Stimulated activated CD4-positive, alpha-beta T cell treated with anti-CD3 and anti-CD28 coated beads, Interleukin-15, amount 100 ng/mL, for 1 hour (primary cell): Measurements from ENCODE around the gene ANXA6.
"Not testable (repeated sequence)": the region's sequence is repeated elsewhere in the genome, so short reads cannot be mapped to it uniquely, and the experiment has no call there.

Experiments used
- DNase-seq, 2 donors: peaks; one replicate each; pipeline ENCODE4 v3.0.0-alpha.2; 2020; ENCODE audit warnings: low read depth in 1 of 2, low spot score in 1 of 2

Gene ANXA6

DNA sequence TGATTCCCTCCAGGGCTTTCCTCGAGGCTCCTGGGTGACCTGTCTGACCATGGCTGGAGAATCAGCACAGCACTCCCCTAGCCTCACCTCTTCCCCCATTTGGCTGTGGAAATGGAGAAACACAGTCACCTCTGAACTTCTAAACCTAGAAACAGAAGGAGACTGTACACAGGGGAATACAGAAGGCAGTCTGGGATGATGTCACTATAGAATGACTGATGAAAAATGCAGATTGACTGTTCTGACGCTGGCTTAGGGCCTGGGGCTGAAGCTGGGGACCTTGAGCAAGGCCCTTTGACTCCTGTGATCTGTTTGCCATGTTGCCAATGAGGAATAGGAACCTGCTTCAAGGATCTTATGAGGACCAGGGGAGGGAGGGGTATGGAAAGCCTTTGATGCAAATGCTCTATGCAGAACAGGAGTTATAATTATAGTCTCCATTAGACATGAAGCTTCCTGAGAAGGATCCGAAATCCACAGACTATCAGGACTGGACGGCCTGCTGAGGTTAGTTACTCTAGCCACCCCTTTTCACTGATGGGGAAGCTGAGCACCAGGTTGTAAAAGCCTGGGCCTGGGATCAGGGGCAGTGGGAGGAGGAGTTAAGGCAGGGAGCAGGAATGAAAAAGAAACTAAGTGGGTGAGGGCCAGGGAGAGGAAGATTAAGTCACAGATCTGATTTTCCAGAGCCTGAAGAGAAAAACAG, 24.4 kb upstream of the ANXA6 start:
- DNase-seq, result no peak

DNA sequence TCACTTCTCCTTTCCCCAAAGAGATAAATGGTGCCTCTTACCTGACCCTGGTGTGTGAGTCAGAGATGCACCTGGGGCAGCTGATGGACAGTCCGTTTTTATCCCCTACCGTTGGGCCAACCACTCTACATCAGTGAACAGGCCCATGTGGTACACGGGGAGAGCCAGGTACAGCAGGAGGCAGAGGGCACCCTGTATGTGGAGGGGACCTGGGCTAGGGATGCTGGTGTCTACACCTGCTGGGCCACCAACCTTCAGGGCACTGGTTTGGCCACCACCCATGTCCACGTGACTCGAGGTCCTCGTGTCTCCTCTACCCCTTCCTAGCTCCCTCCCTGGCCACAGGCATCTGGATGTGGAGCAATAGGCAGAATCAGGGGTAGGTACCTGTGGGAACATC, 22.7 kb upstream of the ANXA6 start:
- no peak for DNase-seq

DNA sequence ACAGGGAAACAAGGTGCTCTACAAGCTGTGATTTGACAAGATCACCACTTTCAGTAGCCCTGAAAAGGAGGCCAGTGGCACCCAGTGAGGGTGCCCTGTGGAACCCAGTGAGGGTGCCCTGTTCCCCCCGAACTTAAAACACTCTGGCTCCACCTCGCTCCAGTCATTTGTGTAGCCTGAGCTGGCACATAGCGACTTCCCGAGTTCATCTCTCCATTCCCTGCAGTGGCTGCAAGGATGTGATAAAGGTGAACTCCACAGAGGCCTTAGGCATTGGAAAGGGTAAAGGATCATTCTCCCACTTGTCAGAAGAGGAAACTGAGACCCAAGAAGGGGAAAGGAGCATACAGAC, 21.9 kb upstream of the ANXA6 start:
- DNase-seq, result no peak

DNA sequence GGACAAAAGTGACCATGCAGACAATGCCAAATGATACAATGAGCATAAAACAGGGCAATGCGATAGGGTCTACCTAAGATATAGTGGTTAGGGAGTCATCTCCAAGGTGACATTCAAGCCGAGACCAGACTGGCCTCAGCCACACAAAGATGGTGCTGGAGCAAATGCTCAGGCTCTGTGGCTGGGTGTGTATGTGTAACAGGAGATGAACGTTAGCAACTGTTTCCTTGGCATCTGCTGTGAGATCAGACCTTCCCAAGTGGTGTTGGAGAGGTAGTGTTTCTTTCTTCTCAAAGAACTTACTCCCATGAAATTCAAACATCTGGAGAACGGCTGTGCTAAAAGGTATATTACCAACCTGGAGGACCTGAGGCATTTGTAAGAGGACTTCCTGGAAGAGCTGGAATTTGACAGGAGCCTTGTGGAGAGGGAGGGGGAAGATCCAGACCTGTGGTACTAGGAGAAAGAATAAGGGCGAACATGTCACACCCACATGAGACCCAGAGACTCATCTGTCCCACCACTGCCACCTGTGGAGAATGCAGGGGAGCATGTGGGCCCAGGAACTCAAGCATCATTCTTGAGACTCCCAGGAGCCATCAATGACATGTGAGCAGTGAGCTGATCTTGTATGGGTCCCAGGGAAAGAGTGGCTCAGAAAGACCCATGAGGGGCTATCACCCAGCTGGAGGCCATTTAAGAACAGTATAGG, 21.4 kb upstream of the ANXA6 start:
- no peak for DNase-seq

DNA sequence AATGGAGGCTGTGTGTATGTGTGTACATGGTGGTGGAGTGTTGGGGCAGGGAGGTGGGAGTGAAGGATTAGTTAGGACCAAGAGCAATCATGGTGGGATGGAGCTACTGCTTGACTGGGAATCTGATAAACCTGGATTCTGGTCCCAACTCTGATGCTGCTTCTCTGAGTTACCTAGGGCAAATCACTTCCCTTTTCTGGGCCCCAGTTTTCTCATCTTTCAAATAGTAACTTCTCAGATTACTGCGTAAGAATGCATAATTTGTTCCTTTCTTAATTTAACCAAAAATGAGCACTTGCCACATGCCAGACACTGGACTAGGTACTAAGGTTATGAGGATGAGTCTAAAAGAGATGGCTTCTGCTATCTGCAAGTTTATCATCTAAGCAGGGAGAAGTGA, 20.8 kb upstream of the ANXA6 start:
- no peak for DNase-seq

DNA sequence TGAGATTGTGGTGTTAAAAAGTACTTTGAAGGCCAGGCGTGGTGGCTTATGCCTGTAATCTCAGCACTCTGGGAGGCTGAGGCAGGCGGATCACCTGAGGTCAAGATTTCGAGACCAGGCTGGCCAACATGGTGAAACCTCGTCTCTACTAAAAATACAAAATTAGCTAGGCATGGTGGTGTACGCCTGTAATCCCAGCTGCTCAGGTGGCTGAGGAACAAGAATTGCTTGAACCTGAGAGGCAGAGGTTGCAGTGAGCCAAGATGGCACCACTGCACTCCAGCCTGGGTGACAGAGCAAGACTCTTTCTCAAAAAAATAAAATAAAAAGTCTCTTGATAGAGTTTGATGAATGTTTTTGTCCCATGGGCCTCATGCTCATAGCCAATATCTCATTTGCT, 18.7 kb upstream of the ANXA6 start:
- not testable (repeated sequence) for DNase-seq

DNA sequence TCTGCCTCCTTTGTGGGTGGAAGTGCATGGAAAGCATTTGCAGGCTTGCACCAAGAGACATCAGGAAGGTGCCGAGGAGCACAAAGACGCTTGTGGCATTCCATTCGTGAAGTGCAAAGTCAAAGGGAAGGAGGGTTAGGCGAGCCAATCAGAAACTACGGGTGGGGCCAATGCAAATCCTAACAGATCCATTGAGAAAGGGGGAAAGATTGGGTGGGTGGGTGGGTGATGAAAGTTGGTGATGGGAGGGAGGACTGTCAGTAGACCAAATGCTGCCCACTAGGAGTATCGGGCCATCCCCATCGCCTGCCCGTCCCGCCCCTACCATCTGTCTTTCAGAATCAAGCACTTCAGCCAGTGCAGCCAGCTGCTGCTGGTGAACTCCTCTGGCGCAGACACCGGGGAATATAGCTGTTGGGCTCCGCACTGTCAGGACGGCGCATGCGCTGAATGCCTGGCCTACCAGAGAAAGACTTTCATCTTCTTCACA, 17.1 kb upstream of the ANXA6 start:
- no peak for DNase-seq

DNA sequence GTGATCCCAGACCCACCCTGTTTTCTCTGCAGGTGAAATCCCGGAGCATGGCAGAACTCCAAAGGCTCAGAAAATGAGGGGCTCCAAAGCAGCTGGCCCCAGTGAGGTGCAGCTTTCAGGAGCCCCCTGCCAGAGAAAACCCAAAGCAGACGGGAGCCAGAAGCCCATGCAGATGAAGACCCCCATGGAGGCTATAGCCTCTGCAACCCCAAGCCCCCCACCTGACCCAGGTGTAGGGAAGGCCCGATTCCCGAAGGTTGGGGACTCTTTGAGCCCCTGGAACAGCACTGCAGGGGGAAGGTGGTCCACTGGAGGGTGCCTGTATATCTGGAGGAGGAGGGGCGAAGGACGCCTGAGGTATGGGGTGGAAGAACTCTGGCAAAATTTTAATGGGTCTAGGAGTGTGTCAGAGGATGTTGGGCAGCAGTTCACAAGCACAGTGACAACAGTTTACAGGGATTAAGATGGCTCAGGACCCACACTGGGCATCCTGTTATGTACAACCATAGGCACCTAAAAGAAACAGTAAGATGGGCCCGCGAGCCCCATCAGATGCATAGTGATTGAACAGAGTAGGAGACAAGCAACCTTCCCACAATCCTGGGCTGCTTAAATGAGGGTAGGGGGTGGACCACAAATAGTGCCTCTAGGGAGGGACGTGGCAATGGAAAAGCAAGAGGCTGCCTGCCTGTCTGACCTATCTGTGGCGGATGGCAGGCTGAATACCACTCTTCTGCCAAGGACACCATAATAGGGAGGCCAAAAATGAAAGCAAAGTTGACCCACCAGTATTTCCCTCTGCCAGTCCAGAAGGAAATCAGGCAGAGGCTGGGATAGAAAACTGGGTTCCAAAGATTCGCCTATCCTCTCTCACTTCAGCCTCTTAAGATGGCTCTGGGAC, 16.4 kb upstream of the ANXA6 start:
- no peak for DNase-seq

DNA sequence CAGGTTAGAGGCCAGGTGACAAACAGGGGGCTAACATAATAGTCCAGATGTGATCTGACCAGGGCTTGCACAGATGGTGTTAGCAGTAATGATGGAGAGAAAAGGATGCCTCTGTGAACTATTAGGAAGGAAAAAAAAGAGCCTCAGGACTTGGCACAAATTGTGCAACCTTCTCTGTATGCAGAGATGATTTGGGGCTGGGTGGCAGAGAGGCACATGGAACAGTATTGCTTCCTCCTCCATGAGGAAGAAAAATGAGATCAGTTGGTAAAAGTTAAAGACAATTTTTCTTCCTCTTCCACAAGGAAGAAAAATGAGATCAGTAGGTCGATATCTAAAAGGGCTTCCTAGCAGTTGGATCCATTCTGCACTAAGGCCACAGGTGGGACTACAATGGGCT, 13.9 kb upstream of the ANXA6 start:
- no peak for DNase-seq

DNA sequence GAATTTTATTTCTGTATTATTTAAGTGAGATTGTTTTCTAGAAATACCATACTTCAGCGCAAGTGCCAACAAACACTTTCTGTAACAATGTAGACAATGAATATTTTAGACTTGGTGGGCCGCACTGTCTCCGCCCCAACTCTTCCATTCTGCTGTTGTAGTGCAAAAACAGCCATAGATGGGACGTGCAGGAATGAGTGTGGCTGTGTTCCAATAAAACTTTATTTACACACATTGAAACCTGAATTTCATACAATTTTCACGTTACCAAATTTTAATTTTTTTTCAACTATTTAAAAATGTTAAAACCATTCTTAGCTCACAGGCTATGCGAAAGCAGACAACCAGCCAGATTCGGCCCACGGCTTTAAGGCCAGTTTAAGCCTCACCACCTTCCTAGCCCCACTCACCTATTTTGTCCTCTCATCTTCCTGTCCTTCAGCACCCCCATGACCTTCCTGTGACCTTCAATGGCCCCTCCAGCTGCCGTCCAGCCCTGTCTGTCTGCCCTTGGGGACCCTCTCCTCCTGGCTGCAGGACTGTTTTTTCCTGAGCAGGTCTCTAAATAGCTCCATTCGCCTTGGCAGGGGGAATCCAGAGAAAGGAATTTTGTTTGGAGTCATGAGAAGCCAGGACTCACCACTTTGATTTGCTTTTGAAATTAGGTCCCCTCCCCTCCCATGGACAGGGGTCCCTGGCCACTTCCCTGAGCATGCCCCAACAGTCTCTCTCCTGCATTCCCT, 11.2 kb upstream of the ANXA6 start:
- DNase-seq, result no peak

DNA sequence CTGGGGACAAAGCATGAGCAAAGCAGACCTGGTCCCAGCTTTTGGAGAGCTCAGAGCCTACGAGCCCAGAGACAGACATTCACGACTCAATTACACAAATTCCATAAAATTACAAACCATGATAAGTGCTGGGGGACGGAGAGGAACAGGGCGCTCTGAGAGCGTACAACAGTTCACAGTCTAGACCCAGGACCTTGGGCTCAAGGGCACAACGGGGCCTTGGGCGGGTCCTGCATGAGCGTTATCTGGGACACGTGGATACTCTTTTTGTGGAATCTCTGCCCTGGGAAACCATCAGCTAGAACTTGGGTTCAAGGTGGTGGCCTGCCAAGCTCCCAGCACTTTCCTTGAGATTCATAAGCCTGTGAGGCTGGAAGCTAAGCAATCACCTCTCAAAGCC, 9.4 kb upstream of the ANXA6 start:
- no peak for DNase-seq

DNA sequence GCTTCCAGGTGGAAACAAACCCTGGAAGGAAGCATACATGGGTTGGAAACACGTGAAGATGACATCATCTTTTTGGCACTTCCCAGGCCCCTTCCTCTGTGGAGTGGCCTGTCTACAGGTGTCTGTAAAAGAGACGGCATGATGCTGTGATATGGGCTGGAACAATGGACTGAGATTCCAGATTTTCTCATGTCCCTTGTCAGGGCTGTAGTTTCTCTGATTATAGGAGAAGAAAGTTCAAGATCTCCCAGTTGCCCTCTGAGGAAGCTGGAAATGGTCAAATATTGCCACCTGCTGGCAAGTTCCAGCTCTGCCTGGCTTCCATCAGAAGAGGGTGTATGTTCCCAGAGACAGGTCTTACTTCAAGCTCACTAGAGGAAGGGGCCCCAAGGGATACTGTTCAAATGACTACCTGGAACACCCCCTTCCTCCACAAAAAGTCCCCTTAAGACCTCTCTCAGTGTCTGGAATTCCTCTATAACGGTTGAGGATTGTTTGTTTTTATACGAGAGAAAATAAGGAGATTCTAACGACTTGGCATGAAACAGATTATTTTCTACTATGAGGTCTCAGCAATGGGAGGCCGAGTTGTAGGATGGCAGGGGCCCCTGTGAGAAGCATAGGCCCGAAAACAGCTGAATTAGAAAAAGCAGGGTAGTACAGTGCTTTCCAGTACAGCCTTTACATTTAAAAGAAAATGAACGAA, 7.3 kb upstream of the ANXA6 start:
- peak; percentile 58 to 61 for DNase-seq

DNA sequence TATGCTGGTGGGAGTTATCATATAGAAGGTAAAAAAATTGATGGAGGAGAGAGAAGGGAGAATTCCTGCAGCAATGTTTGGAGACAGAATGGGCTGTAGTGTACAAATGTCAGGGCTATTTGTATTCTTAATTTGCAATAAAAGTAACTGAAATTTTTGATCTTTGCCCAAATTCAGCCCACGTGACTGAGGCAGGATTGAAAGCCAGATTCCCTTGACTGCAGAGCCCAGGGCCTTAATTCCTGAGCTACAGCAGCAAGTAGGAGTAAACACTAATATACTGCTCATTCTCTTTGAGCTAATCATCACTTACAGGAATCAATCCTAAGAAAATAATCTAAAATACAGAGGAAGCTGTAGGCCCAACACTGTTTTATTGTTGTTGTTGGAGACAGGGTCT, 5.2 kb upstream of the ANXA6 start:
- no peak for DNase-seq

DNA sequence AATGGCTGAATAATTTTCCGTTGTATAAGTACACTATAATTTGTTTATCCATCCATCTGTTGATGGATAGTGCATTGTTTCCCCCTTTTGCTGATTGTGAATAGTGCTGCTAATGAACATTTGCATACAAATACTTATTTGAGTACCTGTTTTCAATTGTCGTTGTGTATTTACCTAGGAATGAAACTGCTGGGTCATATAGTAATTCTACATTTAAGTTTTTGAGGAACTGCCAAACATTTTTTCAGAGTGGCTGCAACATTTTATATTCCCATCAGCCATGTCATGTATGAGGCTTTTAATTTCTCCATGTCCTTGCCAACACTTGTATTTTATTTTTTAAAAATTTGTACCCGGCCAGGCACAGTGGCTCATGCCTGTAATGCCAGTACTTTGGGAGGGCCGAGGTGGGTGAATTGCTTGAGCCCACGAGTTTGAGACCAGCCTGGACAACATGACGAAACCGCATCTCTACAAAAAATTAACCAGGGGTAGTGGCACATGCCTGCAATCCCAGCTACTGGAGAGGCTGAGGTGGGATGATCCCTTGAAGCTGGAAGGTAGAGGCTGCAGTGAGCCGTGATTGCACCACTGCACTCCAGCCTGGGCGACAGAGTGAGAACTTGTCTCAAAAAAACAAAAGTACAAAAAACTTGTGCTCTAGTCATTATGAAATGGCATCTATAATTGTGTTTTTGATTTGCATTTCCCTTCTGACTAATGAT, 2.2 kb upstream of the ANXA6 start:
- DNase-seq, result no peak

DNA sequence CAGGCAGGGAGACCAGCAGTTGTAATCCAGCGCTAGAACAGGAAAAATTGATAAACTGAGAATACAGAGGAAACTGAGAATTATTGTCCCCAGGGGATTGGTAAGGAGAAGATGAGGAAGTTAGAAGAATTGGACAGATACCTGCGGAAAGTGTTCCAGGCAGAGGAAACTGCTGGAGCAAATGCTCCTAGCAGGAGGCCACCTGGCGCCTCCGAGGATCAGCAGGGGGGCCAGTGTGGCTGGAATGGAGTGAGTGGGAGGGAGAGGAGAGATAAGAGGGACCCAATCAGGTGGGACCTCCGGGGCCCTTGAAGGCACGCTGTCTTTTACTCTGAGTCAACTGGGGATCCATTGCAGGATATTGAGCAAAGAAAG, 695 bp upstream of the ANXA6 start:
- DNase-seq, result no peak

DNA sequence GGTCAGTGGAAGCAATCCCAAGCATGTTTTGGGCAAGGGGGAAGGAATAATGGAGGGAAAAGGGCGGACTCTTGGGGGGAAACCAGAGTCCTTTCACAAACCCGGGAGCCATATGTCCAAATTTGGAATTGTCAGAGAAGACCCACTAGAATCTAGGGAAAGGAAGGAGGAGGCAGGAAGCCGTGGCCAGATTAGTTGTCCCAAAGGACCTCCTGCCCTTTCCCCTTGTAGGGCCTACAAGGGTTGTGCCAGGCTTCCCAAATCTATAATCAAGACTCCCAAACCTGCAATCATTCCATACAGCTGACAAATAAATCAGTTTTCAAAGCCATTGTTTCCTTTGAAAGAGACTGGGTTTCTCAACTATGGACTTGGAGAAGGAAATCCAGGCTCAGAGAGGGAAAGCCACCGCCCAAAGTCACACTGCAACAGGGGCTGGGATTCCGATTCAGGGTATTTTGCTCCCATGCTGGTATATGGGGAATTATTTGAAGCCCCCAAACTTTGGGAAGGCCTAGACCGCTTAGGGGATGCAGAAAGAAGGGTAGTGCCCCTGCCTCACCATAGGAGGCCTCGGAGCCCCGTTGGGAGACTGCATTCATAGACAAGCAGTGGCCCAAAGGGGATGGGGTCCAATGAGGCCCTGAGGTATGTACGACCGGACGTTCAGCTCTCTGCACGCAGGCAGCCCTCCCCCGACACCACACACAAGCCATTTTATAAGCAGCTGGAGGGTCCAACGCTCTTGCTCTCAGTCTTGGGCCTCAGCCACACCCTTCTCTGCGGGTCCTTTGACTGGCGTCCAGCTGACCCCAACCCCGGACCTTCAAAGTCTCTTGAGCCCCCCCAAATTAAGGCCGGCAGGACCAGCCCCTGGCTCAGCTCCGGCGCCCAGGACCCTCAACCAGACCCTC, 815 bp downstream of the ANXA6 start:
- no peak for DNase-seq

DNA sequence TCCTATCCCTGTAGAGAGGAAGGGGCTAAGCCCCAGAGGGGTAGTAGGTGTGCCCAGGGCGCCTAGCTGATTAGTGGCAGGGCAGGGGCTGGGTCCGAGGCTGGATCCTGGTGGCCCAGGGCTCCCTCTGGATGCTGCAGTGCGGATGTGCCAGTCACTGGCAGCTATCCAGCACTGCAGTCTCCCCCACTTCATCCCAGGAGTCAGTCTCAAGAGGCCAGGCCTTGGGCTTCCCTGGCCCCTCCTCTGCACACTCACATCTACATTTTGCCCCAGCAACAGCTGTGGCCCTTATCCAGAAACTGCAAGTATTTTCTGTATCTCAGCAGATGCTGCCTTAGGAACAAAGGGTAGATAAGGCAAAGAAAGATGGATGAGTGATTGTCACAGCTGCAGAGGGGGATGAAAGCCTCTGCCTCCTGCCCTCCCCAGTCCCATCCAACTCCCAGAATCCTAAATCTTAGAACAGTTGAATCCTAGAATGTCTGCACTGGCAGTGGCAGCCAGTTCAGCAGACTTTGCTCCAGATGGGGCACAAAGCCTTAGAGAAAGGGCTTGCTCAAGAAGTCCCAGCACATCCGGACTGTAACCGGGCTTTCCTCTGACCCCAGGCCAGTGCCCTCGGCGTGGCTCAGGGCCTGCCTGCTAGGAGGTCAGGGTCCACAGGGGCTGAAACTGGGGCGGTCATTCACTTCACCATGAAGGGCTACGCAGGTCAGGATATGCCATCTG, 1.6 kb downstream of the ANXA6 start:
- DNase-seq, result no peak
